ENCODE results near the gene GORASP1. TPM values are rescaled to one million over a fixed set of nuclear protein-coding genes. Genes with fewer than 3 reads are reported as not detected.

The GORASP1 gene
- polyA plus RNA-seq, 1 donor from 2014 or later: 55.6 TPM

DNA sequence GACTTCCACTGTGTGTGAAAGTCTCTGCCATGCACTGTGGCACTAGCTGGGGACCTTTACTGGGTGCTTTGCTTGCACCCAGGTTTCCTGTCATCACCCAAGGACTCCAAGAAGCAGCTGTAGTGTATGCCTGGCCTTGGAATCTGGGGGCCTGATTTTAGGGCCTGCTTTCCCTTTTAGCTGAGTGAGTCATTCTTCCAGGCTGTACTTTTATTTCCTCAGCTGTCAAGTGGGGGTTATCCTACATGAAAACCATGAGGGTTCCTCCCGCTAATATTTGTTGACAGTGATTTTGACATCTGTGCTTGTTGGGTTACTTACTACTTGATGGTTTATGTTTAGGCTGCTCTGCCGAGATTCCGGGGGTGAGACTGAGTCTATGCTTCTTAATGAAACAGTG lies 18.5 kb downstream of the GORASP1 start:
- no peak overlapping the region for H3K9ac ChIP-seq (ENCODE audit: low read length)
- no peak overlapping the region for H2AFZ ChIP-seq (ENCODE audit: low read depth, low read length)
- H3K4me2 ChIP-seq (ENCODE audit: low read length): no peak overlapping the region
- no peaks in the 10 kb centered on the region for H3K27me3 ChIP-seq (ENCODE audit: insufficient read depth, low read depth, low read length)
- no peaks in the 10 kb centered on the region for H3F3A ChIP-seq (ENCODE audit: insufficient read depth, low read length, poor library complexity, severe bottlenecking)
- no peaks in the 10 kb centered on the region for H3K9me2 ChIP-seq (ENCODE audit: insufficient read depth, low read length)
- H3K36me3 ChIP-seq (ENCODE audit: insufficient read depth, low read length): peaks cover 19% of the 10 kb centered on the region
- no peak overlapping the region for H3K27ac ChIP-seq (ENCODE audit: low read length)
- H3K79me2 ChIP-seq (replicated peaks; ENCODE audit: insufficient read depth, low read length): no peaks in the 10 kb centered on the region
- no peaks in the 10 kb centered on the region for H4K20me1 ChIP-seq (ENCODE audit: insufficient read depth)
- no peaks in the 10 kb centered on the region for H3K9me3 ChIP-seq (ENCODE audit: low read length)
- TF ChIP-seq EP300 (conservative IDR thresholded peaks at IDR 0.05; ENCODE audit: poor library complexity, severe bottlenecking): no peak
- H3K4me3 ChIP-seq (ENCODE audit: low read length): no peak overlapping the region

DNA sequence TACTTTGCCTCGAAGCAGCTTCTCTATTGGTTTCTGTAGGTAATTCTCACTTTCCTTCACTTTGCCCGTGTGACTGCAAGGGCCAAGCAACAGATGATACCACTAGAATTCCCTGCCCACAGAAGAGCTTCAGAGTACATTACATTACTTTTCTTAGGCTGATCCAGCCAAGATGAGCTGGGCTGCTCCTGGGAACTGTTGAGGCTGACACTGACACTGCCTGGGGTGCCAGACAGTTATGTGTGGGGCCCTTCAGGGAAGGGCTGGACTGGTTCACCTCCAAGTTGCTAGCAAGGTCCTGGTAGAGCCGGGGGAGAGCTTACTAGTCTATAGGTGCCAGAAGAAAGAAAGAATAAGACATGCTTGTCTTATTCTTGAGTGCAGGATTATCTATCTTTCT lies 19.0 kb downstream of the GORASP1 start:
- Histone ChIP-seq H3K4me2 (ENCODE audit: low read length) (no peak overlapping the region), H3F3A (ENCODE audit: insufficient read depth, low read length, poor library complexity, severe bottlenecking) (no peaks in the 10 kb centered on the region), H4K20me1 (ENCODE audit: insufficient read depth) (no peaks in the 10 kb centered on the region), H3K4me3 (ENCODE audit: low read length) (no peak overlapping the region), H3K9me2 (ENCODE audit: insufficient read depth, low read length) (no peaks in the 10 kb centered on the region), H2AFZ (ENCODE audit: low read depth, low read length) (no peak overlapping the region), H3K27ac (ENCODE audit: low read length) (no peak overlapping the region), H3K9me3 (ENCODE audit: low read length) (no peaks in the 10 kb centered on the region), H3K36me3 (ENCODE audit: insufficient read depth, low read length) (peaks cover 15% of the 10 kb centered on the region), H3K9ac (ENCODE audit: low read length) (no peak overlapping the region), H3K27me3 (ENCODE audit: insufficient read depth, low read depth, low read length) (no peaks in the 10 kb centered on the region), H3K79me2 (replicated peaks; ENCODE audit: insufficient read depth, low read length) (no peaks in the 10 kb centered on the region)
- no peak for TF ChIP-seq RAD21 (conservative IDR thresholded peaks at IDR 0.05)
- TF ChIP-seq, protein P1, sequence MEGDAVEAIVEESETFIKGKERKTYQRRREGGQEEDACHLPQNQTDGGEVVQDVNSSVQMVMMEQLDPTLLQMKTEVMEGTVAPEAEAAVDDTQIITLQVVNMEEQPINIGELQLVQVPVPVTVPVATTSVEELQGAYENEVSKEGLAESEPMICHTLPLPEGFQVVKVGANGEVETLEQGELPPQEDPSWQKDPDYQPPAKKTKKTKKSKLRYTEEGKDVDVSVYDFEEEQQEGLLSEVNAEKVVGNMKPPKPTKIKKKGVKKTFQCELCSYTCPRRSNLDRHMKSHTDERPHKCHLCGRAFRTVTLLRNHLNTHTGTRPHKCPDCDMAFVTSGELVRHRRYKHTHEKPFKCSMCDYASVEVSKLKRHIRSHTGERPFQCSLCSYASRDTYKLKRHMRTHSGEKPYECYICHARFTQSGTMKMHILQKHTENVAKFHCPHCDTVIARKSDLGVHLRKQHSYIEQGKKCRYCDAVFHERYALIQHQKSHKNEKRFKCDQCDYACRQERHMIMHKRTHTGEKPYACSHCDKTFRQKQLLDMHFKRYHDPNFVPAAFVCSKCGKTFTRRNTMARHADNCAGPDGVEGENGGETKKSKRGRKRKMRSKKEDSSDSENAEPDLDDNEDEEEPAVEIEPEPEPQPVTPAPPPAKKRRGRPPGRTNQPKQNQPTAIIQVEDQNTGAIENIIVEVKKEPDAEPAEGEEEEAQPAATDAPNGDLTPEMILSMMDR (IDR thresholded peaks at IDR 0.05; ENCODE audit: poor library complexity, severe bottlenecking): no peak
- no peak for TF ChIP-seq MXI1 (conservative IDR thresholded peaks at IDR 0.05; ENCODE audit: poor library complexity, severe bottlenecking)
- TF ChIP-seq, protein P2, sequence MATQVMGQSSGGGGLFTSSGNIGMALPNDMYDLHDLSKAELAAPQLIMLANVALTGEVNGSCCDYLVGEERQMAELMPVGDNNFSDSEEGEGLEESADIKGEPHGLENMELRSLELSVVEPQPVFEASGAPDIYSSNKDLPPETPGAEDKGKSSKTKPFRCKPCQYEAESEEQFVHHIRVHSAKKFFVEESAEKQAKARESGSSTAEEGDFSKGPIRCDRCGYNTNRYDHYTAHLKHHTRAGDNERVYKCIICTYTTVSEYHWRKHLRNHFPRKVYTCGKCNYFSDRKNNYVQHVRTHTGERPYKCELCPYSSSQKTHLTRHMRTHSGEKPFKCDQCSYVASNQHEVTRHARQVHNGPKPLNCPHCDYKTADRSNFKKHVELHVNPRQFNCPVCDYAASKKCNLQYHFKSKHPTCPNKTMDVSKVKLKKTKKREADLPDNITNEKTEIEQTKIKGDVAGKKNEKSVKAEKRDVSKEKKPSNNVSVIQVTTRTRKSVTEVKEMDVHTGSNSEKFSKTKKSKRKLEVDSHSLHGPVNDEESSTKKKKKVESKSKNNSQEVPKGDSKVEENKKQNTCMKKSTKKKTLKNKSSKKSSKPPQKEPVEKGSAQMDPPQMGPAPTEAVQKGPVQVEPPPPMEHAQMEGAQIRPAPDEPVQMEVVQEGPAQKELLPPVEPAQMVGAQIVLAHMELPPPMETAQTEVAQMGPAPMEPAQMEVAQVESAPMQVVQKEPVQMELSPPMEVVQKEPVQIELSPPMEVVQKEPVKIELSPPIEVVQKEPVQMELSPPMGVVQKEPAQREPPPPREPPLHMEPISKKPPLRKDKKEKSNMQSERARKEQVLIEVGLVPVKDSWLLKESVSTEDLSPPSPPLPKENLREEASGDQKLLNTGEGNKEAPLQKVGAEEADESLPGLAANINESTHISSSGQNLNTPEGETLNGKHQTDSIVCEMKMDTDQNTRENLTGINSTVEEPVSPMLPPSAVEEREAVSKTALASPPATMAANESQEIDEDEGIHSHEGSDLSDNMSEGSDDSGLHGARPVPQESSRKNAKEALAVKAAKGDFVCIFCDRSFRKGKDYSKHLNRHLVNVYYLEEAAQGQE (IDR thresholded peaks at IDR 0.05; ENCODE audit: borderline replicate concordance): no peak
- no peak for TF ChIP-seq EZH2 (IDR thresholded peaks at IDR 0.05; ENCODE audit: borderline replicate concordance, insufficient read depth, low read length, poor library complexity, severe bottlenecking)
- TF ChIP-seq SMC3 (conservative IDR thresholded peaks at IDR 0.05; ENCODE audit: poor library complexity): no peak
- TF ChIP-seq POLR2AphosphoS5 (IDR thresholded peaks at IDR 0.05): no peak
- TF ChIP-seq EP300 (conservative IDR thresholded peaks at IDR 0.05; ENCODE audit: poor library complexity, severe bottlenecking): no peak
- no peak for TF ChIP-seq TAF1 (IDR thresholded peaks at IDR 0.05; ENCODE audit: low read depth)

GRCh38 chr3:39086144-39086543 lies 21.3 kb downstream of the GORASP1 start:
- Histone ChIP-seq H3K9me3 (ENCODE audit: low read length) (no peaks in the 10 kb centered on the region), H3K27ac (ENCODE audit: low read length) (no peak overlapping the region), H2AFZ (ENCODE audit: low read depth, low read length) (no peak overlapping the region), H3K27me3 (ENCODE audit: insufficient read depth, low read depth, low read length) (no peaks in the 10 kb centered on the region), H3K79me2 (replicated peaks; ENCODE audit: insufficient read depth, low read length) (no peaks in the 10 kb centered on the region), H3K36me3 (ENCODE audit: insufficient read depth, low read length) (peaks cover 5% of the 10 kb centered on the region), H3K9ac (ENCODE audit: low read length) (no peak overlapping the region), H3K4me3 (ENCODE audit: low read length) (no peak overlapping the region), H3K9me2 (ENCODE audit: insufficient read depth, low read length) (no peaks in the 10 kb centered on the region), H3F3A (ENCODE audit: insufficient read depth, low read length, poor library complexity, severe bottlenecking) (no peaks in the 10 kb centered on the region), H4K20me1 (ENCODE audit: insufficient read depth) (no peaks in the 10 kb centered on the region), H3K4me2 (ENCODE audit: low read length) (no peak overlapping the region)
- no peak for TF ChIP-seq POLR2AphosphoS5 (IDR thresholded peaks at IDR 0.05)
- TF ChIP-seq MXI1 (conservative IDR thresholded peaks at IDR 0.05; ENCODE audit: poor library complexity, severe bottlenecking): no peak
- no peak for TF ChIP-seq EZH2 (IDR thresholded peaks at IDR 0.05; ENCODE audit: borderline replicate concordance, insufficient read depth, low read length, poor library complexity, severe bottlenecking)
